ENCODE measurements around the gene CLTA.

- TF ChIP-seq POLR2A (IDR thresholded peaks at IDR 0.05; ENCODE audit: low read depth, low read length) = no peak
- TF ChIP-seq POLR2AphosphoS5 (IDR thresholded peaks at IDR 0.05; ENCODE audit: low read depth, low read length) = no peak
Measured at GRCh38 chr9:36164989-36165388, 25.7 kb upstream of the CLTA start.
